Fibroblast of skin of left biceps (primary cell): ENCODE data around the gene PLIN5.
"Not testable (repeated sequence)": the region's sequence is repeated elsewhere in the genome, so short reads cannot be mapped to it uniquely, and the experiment has no call there.

Experiments used
- DNase-seq, 2 experiments: peaks; one replicate each; pipeline ENCODE4 v3.0.0-alpha.2; 2013; ENCODE audit warnings: low read depth in 2 of 2

Gene PLIN5

GRCh38 chr19:4543842-4544647 lies 9.0 kb upstream of the PLIN5 start:
- DNase-seq = no peak

DNA sequence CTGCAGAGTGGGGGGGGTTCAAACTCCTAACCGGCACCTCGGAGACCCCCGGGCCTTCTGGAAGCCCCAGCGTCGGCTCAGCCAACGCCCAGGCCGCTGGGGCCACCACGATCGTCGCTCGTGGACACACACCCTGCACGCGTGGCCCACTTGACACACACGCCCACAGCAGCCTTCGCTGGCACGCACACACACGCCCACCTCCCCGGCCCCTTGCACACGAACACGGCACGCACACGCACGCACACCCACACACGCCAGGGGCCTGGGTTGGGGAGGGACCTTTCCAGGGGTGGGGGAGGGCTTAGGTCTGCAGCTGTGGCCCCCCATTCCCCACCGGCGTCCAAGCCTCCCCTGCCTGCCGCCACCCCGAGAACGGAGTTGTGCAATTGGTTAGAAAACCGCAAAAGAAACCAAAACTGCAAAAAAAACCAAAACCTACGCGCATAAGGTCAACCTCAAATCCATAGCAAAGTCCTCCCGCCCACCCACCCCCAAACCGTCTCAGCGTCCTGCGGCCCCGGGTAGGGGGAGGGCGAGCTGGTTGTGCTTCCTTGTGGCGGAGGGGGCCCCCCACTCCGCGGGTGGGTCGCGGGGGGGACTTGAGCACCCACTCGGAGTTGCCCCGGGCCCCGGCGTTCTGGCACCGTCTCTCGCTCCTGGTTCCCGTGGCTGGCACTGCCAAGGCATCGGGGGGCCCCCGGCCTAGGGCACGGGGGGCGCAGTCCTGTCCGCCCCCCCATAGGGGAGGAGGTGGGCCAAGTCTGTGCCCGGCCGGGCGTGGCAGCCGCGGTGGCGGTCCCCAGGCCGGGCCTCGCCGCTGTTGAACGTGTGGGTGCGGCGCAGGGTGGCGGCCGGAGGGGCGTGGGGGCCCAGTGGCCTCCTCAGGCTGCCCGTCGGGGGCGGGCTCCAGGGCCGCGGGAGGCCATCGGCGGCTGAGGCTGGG lies 8.1 kb upstream of the PLIN5 start:
- no peak for DNase-seq

DNA sequence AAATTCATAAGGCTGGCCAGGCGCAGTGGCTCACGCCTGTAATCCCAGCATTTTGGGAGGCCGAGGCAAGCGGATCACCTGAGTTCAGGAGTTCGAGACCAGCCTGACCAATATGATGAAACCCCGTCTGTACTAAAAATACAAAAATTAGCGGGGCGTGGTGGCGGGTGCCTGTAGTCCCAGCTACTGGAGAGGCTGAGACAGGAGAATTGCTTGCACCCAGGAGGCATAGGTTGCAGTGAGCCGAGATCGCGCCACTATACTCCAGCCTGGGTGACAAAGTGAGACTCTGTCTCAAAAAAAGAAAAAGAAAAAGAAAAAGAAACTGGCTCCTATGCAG lies 6.8 kb upstream of the PLIN5 start:
- DNase-seq = not testable (repeated sequence)

- DNase-seq = no peak
Observed at GRCh38 chr19:4541114-4541805, 6.2 kb upstream of the PLIN5 start.

- DNase-seq = no peak
Observed at GRCh38 chr19:4539693-4540581, 4.9 kb upstream of the PLIN5 start, which contains the start of gene LRG1. LRG1 (minus strand) TSS chr19:4540036; CDS start chr19:4540013, 23 bp downstream.

- no peak for DNase-seq
Observed at GRCh38 chr19:4539169-4539692, 4.2 kb upstream of the PLIN5 start.

GRCh38 chr19:4538601-4538954 lies 3.6 kb upstream of the PLIN5 start:
- DNase-seq = no peak

- no peak for DNase-seq
Observed at GRCh38 chr19:4537953-4538600, 3.1 kb upstream of the PLIN5 start.

GRCh38 chr19:4536798-4537197 lies 1.8 kb upstream of the PLIN5 start:
- DNase-seq = no peak

GRCh38 chr19:4533835-4534424 lies 1.1 kb downstream of the PLIN5 start:
- DNase-seq = no peak

GRCh38 chr19:4533334-4533733 lies 1.7 kb downstream of the PLIN5 start:
- no peak for DNase-seq

GRCh38 chr19:4531562-4532165 lies 3.4 kb downstream of the PLIN5 start:
- no peak for DNase-seq

- DNase-seq = no peak
Observed at GRCh38 chr19:4529924-4530522, 5.0 kb downstream of the PLIN5 start.

GRCh38 chr19:4528843-4529242 lies 6.2 kb downstream of the PLIN5 start:
- DNase-seq = no peak

DNA sequence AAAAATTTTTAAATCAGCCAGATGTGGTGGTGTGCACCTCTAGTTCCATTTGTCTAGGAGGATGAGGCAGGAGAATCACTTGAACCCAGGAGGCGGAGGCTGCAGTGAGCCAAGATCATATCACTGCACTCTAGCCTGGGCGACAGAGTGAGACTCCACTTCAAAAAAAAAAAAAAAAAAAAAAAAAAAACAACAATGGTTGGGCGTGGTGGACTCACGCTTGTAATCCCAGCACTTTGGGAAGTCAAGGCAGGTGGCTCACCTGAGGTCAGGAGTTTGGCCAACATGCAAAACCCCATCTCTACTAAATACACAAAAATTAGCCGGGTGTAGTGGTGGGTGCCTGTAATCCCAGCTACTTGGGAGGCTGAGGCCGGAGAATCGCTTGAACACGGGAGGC lies 7.6 kb downstream of the PLIN5 start:
- not testable (repeated sequence) for DNase-seq

- no peak for DNase-seq
Observed at GRCh38 chr19:4525563-4526002, 9.4 kb downstream of the PLIN5 start.

GRCh38 chr19:4524808-4525562 lies 10.0 kb downstream of the PLIN5 start:
- no peak for DNase-seq
